KOPT-K1 (cell line): Measurements from ENCODE around the gene SH2D6.
"Not testable (repeated sequence)": the region's sequence is repeated elsewhere in the genome, so short reads cannot be mapped to it uniquely, and the experiment has no call there.

Experiments
- H3K27ac ChIP-seq: fragments of 200-600 bp; sonication (generic); 2 replicates; pipeline ENCODE4 v1.5.1; 2016; ENCODE audit warnings: antibody characterized with exemption, mild to moderate bottlenecking, low read depth, low read length; ENCODE audit not compliant: poor library complexity, severe bottlenecking
- H3K36me3 ChIP-seq: fragments of 200-600 bp; sonication (generic); 2 replicates; pipeline ENCODE4 v1.5.1; 2017; ENCODE audit warnings: antibody characterized with exemption, mild to moderate bottlenecking, low read length, moderate library complexity; ENCODE audit not compliant: insufficient read depth
- H3K9me3 ChIP-seq: fragments of 200-600 bp; sonication (generic); 2 replicates; pipeline ENCODE4 v1.5.1; 2017; ENCODE audit warnings: antibody characterized with exemption, low read length, mild to moderate bottlenecking; ENCODE audit not compliant: insufficient read depth, poor library complexity, severe bottlenecking

The SH2D6 gene

DNA sequence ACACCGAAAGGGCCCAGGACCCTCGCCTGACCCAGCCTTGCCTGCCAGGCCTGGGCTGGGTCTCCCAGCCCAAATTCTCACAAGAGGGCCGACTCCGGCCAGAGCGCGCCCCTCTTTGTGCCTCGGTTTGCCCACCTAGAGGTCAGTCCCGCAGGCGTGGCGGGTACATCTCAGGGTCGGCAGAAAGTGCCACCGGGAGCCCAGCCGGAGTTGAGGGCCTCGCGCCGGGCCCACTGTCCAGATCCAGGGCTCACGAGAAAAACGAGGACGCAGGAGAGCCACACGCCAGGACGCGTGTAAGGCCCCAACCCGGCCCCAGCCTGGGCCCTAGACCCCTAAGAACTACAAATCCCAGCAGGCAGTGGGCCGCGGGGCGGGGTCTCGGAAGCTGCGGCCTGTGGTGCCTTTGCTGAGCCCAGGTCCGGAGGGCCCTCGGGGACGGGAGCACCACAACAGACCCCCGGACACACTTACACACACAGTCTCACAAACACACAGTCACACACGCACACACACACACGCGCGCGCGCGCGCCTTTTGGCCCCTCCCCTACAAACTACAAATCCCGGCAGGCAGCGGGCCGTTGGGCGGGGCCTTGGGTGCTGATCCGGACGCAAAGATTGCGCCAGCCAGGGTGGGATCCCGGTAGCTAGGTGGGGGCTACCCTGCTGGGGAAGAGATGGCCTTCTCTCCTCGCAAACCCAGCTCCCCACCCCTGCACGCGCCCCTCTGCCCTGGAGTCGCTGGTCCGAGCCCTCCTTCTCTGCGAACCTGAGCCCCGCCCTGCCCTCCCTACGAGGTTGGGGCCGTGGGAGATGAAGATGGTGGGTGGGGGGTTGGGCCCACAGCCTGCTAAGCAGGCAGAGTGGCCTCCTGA, at the start of gene SH2D6:
Gene SH2D6 (plus strand): TSS at position 583 of the 877 bp plus-strand sequence. CDS start 10,752 bp downstream, outside the sequence.
- H3K27ac ChIP-seq, result peak within 1 kb of the TSS; percentile 93

GRCh38 chr2:85368921-85369320, 49.6 kb upstream of the SH2D6 start:
- H3K36me3 ChIP-seq, result no peaks in the 10 kb centered on the region
- no peak overlapping the region for H3K27ac ChIP-seq
- no peaks in the 10 kb centered on the region for H3K9me3 ChIP-seq

More for the DNA sequence above, at the start of gene SH2D6:
- Histone ChIP-seq H3K36me3 (no peaks in the 10 kb centered on the region), H3K9me3 (no peaks in the 10 kb centered on the region)

GRCh38 chr2:85369500-85369899, 49.0 kb upstream of the SH2D6 start:
- Histone ChIP-seq H3K36me3 (no peaks in the 10 kb centered on the region), H3K27ac (no peak overlapping the region), H3K9me3 (no peaks in the 10 kb centered on the region)

DNA sequence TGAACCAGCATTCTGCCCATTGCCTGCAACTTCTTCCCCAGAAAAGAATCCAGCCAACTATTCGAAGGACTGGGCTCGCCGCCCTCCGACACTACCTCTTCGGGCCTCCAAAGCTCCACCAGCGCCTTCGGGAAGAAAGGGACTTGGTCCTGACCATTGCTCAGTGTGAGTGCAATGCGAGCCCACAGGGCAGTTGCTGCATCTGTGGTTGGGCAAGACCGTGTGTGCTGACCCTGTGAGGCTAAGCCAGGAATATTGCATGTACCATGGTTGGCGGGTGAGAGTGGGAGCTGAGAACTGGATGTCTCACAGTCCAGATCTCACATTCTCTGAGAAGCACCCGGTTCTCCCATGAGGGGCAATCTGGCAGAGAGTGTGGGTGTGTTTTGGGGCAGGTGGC, 47.5 kb upstream of the SH2D6 start:
- Histone ChIP-seq H3K27ac (no peak overlapping the region), H3K36me3 (no peaks in the 10 kb centered on the region), H3K9me3 (no peaks in the 10 kb centered on the region)

- Histone ChIP-seq H3K9me3 (peaks cover 24% of the 10 kb centered on the region), H3K36me3 (peaks cover 34% of the 10 kb centered on the region), H3K27ac (no peak overlapping the region)
Observed at GRCh38 chr2:85376291-85377065, 42.0 kb upstream of the SH2D6 start.

GRCh38 chr2:85377083-85377482, 41.4 kb upstream of the SH2D6 start:
- H3K9me3 ChIP-seq, result peaks cover 24% of the 10 kb centered on the region
- H3K27ac ChIP-seq, result no peak overlapping the region
- H3K36me3 ChIP-seq, result peaks cover 34% of the 10 kb centered on the region

DNA sequence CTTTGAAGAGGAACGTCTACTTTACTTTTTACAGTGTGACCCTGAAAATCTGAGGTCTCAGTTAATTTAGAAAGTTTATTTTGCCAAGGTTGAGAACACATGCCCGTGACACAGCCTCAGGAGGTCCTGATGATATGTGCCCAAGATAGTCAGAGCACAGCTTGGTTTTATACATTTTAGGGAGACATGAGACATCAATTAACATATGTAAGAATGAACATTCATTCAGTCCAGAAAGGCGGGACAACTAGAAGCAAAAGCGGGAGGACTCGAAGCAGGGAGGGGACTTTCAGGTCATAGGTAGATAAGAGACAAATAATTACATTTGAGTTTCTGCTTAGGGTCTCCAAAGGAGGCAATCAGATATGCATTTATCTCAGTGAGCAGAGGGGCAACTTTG, 40.3 kb upstream of the SH2D6 start:
- H3K36me3 ChIP-seq, result peaks cover 34% of the 10 kb centered on the region
- H3K27ac ChIP-seq, result no peak overlapping the region
- H3K9me3 ChIP-seq, result peaks cover 24% of the 10 kb centered on the region

- Histone ChIP-seq H3K27ac (no peak overlapping the region), H3K9me3 (peaks cover 24% of the 10 kb centered on the region), H3K36me3 (peaks cover 42% of the 10 kb centered on the region)
Observed at GRCh38 chr2:85380048-85380447, 38.5 kb upstream of the SH2D6 start.

DNA sequence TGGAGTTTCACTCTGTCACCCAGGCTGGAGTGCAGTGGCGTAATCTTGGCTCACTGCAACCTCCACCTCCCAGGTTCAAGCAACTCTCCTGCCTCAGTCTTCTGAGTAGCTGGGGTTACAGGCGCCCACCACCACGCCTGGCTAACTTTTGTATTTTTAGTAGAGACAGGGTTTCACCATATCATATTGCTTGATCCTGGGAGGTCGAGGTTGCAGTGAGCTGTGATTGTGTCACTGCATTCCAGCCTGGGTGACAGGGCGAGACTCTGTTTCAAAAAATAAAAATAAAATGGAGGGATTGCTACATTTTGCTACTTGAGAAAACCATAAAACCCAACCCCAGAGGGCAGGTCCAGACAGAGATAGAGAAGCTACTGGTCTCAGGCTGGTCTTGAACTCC, 35.4 kb upstream of the SH2D6 start:
- H3K36me3 ChIP-seq, result peaks cover 60% of the 10 kb centered on the region
- H3K27ac ChIP-seq, result not testable (repeated sequence)
- peaks cover 24% of the 10 kb centered on the region for H3K9me3 ChIP-seq

- H3K9me3 ChIP-seq, result peaks cover 23% of the 10 kb centered on the region
- H3K27ac ChIP-seq, result no peak overlapping the region
- peaks cover 61% of the 10 kb centered on the region for H3K36me3 ChIP-seq
Observed at GRCh38 chr2:85383850-85384249, 34.7 kb upstream of the SH2D6 start.

DNA sequence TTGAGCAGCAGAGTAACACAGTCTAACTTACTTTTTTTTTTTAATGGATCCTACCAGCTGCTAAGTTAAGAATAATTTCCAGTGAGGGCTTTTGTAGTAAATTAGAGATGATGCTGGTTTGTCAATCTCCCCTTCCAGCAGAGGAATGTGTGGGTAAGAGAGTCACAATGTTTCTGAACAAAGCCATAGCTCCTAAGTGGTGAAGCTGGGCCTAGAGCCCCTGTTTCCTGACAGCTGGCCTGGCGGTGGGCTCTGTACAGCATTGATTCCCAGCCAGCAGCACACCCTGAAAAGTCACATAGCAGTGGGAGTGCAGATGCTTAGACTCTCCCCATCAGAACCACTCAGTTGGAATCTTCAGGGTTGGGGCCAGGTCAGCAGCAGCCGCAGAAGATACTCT, 32.8 kb upstream of the SH2D6 start:
- no peak overlapping the region for H3K27ac ChIP-seq
- H3K9me3 ChIP-seq, result peaks cover 4% of the 10 kb centered on the region
- peaks cover 62% of the 10 kb centered on the region for H3K36me3 ChIP-seq

- Histone ChIP-seq H3K36me3 (peaks cover 73% of the 10 kb centered on the region; the same call in 1 of the 2 replicates), H3K9me3 (no peaks in the 10 kb centered on the region), H3K27ac (no peak overlapping the region)
Observed at GRCh38 chr2:85387754-85388153, 30.8 kb upstream of the SH2D6 start.

- H3K36me3 ChIP-seq, result peaks cover 71% of the 10 kb centered on the region; the same call in 1 of the 2 replicates
Observed at GRCh38 chr2:85388878-85389538, 29.5 kb upstream of the SH2D6 start.

GRCh38 chr2:85390941-85391669, 27.4 kb upstream of the SH2D6 start:
- Histone ChIP-seq H3K27ac (no peak overlapping the region), H3K36me3 (peaks cover 83% of the 10 kb centered on the region; the same call in 1 of the 2 replicates), H3K9me3 (no peaks in the 10 kb centered on the region)

More at GRCh38 chr2:85388878-85389538, 29.5 kb upstream of the SH2D6 start:
- Histone ChIP-seq H3K9me3 (no peaks in the 10 kb centered on the region), H3K27ac (no peak overlapping the region)
